ENCODE results near the gene TM9SF2.

DNA sequence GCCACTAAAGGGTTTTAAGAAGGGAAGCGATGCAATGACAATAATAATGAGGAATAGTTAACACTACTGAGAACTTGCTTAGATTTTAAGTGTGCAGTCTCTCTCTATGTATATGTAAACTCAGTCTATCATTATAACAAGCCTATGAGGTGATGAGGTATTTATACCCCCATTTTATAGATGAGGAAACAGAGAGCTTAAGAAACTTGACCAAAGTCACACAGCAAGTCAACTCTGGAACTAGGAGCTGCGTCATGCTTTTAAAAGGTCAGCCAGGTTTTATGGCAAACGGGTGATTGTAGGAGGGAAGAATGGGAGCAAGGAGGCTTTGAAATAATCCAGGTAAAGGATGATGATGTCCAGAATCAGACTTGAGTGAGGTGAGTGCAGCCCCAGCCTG is 103.4 kb downstream of the TM9SF2 start:
- TF ChIP-seq, protein P1, sequence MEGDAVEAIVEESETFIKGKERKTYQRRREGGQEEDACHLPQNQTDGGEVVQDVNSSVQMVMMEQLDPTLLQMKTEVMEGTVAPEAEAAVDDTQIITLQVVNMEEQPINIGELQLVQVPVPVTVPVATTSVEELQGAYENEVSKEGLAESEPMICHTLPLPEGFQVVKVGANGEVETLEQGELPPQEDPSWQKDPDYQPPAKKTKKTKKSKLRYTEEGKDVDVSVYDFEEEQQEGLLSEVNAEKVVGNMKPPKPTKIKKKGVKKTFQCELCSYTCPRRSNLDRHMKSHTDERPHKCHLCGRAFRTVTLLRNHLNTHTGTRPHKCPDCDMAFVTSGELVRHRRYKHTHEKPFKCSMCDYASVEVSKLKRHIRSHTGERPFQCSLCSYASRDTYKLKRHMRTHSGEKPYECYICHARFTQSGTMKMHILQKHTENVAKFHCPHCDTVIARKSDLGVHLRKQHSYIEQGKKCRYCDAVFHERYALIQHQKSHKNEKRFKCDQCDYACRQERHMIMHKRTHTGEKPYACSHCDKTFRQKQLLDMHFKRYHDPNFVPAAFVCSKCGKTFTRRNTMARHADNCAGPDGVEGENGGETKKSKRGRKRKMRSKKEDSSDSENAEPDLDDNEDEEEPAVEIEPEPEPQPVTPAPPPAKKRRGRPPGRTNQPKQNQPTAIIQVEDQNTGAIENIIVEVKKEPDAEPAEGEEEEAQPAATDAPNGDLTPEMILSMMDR (conservative IDR thresholded peaks at IDR 0.05) = no peak
- TF ChIP-seq ZFX (IDR thresholded peaks at IDR 0.05) = no peak

Measured in C4-2B (cell line).